NOMO-1 treated with DMSO at 0.1 percent for 48 hours (cell line): ENCODE results near the gene HOXB1.
A peak's percentile ranks its signal among the peaks of the same experiment; 100 is the strongest.

ENCODE experiments used
- DNase-seq: peaks from one replicate; lab custom pipeline; 2025; ENCODE audit not compliant: unreplicated experiment; lab: John Stamatoyannopoulos, UW

Gene HOXB1

DNA sequence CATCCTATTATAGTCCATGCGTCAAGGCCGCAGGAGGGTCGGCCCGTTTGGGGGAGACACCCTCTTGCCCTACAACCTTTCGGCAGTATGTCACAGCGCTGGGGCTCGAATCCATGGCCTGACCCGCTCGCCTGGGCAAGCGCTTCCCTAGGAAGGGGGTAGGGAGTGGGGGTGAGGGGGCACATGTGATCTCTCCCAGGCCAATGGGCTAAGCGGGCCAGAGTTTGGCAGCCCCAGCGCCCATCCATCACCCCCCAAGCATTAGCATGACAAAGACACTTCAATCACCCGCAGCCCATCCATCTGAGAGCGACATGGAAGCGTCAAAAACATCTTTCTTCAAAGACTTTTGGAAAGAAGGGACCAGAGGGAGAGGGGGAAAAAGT is at the start of gene HOXB1:
Gene HOXB1, minus strand, starts transcription at position 125 of the 386 bp plus-strand sequence. Its CDS starts 107 bp downstream, at position 18.
- DNase-seq = no peak

DNA sequence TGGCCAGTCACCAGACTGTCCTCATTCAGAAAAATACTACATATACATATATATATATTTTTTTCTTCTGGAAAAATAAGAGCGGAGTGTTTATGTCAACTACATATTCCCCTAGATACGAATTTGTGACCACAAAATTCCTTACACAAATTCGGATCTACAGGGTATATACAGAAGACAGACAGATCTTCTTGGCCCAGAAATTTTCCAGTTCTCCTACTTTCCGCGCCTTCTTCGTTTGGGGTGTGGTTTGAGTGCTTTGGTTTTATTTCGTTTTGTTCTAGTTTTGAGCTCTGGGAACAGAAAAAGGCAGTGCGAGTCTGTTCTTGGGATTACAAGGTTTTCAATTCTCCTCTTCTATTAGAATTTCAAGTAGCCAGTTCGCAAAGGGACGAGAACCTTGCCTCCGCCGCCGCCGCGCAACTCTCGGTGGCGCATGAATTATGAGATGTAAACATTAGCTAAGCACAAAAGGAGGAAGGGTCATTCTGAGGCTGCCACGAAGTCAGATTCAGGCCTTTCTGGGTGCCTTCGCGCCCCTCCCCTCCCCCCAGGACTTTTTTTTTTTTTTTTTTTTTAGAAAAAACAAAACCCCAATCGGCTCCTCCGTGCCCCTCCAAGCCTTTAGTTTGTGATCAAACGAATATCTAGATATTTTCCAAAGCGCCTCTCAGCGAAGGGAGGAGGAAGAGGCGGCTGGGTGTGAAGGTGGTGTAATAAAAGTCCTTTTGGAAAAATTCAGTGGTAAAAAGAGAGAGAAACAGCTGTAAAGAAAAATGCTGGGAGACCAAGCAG is 49.1 kb upstream of the HOXB1 start:
- no peak for DNase-seq

DNA sequence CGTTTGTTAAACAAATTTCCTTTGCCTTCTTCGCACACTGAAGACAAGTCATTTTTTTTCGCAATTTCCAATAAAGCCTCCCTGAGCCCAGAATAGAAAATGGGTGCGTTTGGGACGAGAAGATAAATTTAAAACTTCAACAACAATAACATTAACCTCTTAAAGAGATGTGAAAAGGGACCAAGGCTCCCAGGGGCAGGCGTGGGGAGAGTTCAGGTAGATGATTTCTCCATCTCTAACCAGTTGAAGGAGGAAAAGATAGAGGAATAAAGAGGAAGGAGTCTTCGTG is 48.6 kb upstream of the HOXB1 start:
- DNase-seq = no peak

DNA sequence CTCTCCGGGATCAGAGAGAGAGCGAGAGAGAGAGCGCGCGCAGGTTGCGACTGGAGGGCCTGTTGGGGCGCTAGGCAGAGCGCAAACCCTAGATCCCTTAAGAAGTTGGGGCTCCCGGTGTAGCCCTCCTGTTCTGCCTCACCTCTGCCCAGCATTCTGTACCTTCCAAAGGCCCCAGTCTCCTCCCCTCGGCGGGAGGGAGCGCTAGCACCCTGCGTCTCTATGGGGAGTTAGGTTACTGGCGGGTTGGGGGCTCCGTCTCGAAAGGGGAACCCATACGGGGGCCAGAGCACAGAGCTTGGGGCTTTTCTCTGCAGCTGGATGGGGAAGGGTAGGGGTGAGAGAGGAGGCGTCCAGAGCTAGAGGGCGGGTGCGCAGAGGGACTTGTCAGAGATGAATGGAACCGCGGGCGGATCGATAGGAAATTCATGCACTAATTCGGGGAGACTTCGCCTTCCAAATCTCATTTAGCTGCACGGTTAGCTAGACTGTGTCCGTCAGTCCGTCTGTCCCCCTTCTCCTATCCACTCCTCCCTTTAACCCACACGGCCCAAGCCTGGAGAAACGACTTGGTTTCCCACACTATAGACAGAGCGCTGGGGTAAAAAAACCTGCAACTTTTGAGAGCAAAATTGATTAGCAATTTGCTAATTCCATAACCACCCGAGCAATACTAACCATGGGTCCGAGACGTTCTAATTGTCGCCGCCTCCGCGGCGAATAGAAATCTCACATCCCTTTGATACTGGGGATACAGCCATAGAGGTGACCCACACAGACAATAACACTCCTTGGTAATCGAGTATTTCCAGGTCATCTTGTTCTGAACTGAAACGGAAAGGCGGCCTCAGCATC is 48.0 kb upstream of the HOXB1 start:
- DNase-seq = no peak

DNA sequence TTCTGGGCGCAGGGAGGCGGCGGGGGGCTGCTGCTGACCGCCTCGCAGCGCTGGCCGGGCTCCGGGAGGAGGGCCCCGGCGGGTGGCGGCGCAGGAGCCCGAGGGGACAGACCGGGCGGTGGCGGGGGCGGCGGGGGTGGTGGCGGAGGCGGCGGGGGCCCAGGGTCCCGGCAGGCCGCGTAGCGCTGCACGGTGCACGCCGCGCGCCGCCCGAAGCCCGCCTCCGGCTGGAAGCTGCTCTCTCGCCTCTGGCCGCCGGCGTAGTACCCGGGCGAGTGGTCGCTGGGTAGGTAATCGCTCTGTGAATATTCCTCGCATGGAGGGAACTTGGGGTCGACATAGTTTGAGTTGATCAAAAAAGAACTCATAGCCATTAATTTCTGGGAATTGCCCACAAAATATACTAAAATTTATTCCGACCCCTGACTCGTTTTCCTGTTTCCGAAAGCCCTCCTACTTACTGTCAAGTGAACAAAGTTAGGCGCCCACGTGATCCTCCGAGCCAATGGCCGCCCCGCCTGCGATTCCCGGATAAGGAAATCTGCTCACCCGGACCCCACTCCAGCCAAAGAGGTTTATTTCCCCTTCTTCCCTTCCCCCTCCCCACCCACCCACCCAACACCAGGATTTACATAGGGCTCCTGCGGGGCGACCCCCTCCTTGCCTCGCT is 47.3 kb upstream of the HOXB1 start, which contains the start of gene HOXB4:
Gene HOXB4, minus strand, starts transcription at position 405 of the 670 bp plus-strand sequence. Its CDS starts 31 bp downstream, at position 374.
- peak; percentile 39 for DNase-seq

- DNase-seq = no peak
Measured at GRCh38 chr17:48577330-48577945, 46.6 kb upstream of the HOXB1 start.

DNA sequence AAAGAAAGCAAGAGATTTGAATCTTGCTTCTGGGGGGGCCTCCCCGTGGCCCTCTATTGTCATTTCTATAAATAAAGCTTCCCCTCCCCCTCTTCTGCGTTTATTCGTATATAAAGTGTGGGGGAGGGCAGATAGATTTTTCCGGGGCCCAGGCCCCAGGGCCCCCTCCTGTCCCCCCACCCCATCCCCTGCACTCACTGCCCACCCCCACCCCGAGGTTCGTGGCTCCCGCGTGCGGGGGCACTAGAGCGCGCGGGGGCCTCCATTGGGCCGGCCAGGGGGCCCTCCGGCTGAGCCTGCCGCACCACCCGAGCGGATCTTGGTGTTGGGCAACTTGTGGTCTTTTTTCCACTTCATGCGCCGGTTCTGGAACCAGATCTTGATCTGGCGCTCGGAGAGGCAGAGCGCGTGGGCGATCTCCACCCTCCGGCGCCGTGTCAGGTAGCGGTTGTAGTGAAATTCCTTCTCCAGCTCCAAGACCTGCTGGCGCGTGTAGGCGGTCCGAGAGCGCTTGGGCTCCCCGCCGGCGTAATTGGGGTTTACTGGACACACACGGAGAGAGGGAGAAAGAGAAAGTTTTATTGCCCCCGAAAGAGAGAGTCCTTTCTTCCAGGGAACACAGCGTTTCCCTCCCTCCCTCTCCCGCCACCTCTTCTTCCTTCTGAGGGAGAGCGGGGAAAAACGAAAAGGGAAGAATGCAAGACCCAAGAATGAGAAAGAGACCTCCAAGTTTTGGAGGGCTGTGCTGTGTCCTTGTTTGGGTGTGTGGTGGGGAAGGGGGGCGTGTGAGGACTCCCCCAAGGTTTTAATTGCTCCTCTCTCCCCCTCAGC is 45.9 kb upstream of the HOXB1 start:
- DNase-seq = no peak

DNA sequence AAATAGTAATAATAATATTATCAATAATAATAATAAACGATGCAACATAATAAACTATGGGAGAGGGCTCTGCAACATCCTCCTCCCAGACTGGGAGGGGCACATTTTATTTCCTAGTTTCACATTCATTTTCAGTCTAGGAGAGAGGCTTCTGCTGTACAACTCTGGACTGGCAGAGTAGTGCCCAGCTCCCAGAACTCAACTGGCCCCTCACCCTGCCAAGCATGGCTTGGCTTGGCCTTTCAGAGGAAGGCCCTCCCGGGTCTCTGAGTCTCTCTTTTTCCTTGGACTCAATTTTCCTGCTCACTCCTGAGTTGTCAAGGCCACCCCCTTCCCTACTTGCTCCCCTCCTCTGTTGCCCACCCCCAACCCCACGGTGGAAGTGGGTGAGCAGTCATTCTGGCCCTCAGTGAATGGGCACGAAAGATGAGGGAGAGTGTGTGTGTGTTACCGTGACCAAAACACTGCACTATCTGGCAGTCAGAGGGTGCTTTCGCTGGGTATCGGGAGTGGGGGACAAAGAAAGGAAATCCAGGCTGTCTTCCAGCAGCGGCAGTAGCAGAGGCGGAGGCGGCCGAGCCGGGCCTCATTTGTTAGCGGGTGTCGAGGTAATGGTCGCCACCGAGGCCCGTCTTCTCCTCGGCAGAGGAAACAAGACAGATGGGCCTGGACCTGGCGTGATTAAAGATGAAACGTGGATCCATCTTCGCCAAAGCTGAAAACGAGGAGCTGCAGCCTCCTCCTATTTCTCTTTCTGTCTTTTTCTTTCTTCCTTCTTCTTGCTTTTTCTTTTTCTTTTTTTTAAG is 45.1 kb upstream of the HOXB1 start:
- no peak for DNase-seq

DNA sequence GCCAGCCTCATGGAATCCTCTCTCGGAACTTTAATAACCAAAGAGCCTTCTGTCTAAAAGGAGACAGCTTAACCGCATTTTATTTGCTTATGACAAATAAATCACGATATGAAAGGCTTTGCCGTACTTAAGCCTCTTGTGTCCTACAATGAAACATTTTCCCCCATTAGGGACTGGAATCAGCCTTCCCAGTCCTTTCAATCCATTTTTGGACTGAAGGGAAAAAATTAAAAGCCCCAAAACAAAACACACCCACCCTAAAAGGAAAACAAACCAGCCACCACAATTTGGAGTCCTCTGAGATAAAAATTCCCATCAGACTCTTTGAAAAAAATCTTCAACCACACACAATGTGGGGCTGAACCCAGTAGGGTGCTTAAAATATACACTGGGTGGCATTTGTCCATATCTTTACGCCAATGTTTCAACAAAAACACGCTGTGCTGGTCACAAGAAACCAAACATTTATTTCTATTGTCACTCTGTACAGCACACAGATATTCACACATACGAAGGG is 44.3 kb upstream of the HOXB1 start:
- DNase-seq = no peak

DNA sequence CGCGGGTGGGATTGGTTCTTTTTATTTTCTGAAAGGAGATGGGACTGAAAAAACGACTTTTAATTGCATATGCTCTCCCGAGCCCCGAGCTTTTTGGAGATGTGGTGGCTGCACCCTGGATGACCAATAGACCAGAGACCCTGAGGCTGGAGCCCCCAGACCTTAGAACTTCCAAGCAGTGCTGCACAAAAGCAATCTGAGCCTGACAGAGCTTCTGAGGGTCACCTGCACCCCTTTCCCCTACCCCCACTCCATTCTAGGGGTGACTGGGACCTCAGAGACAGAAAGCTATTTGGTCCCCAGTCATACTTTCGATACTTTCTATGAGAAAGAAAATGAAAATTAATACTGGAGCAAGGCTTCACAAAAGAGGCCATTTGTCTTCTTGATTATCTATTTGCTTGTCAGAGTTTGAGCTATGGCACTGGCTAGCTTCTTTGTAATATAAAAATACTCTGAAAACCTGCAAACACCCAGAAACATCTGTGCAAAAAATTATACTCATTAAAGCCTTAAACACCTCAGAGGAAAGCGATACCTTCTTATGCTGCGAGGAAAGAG is 43.8 kb upstream of the HOXB1 start:
- DNase-seq = no peak

- no peak for DNase-seq
Measured at GRCh38 chr17:48571826-48572417, 41.1 kb upstream of the HOXB1 start.

GRCh38 chr17:48571024-48571818 is 40.4 kb upstream of the HOXB1 start:
- DNase-seq = no peak

- DNase-seq = no peak
Measured at GRCh38 chr17:48570325-48571023, 39.7 kb upstream of the HOXB1 start.

GRCh38 chr17:48569674-48570324 is 39.0 kb upstream of the HOXB1 start:
- no peak for DNase-seq

GRCh38 chr17:48569240-48569582 is 38.4 kb upstream of the HOXB1 start:
- DNase-seq = no peak

GRCh38 chr17:48568499-48569239 is 37.9 kb upstream of the HOXB1 start:
- no peak for DNase-seq
